ENCODE data around the gene CES2. TPM values are rescaled to one million over a fixed set of nuclear protein-coding genes. Genes with fewer than 3 reads are reported as not detected.
"Not testable (repeated sequence)": the region's sequence is repeated elsewhere in the genome, so short reads cannot be mapped to it uniquely, and the experiment has no call there.

CES2 gene
- polyA plus RNA-seq, 3 donors: 41.5 to 50.6 (median 43.1) TPM

- DNase-seq (ENCODE audit: extremely low read depth in 1 of 11, low read depth in 9 of 11, low spot score in 4 of 11): not testable (repeated sequence)
Measured at GRCh38 chr16:66944971-66945370, 9.7 kb downstream of the CES2 start.

DNA sequence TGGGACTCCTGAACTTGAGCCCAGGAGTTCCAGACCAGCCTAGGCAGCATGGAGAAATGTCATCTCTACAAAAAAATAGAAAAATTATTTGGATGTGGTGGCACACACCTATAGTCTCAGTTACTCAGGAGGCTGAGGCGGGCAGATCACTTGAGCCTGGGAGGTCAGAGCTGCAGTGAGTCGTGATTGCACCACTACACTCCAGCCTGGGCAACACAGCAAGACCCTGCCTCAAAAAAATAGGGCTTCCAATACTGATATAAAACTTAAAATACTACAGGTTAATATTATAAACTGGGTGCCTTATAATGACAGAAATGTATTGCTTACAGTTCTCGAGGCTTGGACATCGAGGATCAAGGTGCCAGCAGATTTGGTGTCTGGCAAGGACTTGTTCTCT is 10.6 kb downstream of the CES2 start:
- DNase-seq (ENCODE audit: extremely low read depth in 1 of 11, low read depth in 9 of 11, low spot score in 4 of 11): no peak

GRCh38 chr16:66946541-66946940 is 11.2 kb downstream of the CES2 start:
- no peak for DNase-seq (ENCODE audit: extremely low read depth in 1 of 11, low read depth in 9 of 11, low spot score in 4 of 11)

DNA sequence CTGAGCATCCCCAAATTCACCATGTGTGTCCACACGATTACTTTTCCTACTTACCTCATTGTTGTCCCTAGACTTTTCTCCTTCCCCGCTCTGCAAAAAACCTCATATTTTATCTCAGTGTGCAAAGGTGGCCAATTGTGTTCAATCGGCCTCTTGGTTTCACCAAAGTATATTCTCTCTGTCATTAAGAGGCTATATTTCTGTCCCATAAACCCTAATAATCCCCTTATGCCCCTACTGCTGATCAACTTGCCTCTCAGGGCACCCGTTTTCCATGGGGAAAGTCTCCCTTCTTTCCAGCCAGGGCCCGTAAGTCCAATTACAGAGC is 11.6 kb downstream of the CES2 start:
- no peak for DNase-seq (ENCODE audit: extremely low read depth in 1 of 11, low read depth in 9 of 11, low spot score in 4 of 11)

DNA sequence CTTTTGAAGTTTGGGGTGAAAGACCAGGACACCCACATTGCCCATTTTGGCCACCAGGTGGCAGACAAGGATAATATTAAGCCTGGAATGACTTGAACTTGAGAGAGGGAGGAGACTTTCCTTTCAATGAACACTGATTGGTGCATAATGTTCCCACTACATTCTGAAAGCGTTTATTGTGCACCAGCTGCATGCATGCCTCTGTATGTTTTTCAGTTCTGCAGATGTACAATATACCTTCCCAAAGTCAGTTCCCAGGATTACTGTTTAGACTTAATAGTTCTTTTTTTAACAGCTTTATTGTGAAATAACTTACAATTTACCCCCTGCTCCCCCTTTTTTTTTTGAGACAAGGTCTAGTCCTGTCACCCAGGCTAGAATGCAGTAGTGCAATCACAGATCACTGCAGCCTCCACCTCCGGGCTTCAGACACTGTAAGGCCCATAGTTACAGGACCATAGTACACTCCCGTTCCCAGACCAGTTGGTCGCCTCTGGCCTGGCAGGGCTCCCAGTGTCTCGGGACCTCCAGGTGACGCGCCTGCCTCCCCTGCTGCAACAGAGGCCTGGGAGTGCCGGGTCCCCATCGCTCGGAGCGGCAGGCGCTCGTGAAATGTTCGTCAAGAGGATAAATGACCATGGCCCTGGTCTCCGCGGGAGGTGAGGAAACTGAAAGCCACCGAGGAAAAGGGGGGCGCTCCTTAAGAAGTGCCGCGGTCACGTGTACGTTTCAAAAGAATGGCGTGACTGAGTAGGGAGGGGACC is 12.2 kb downstream of the CES2 start:
- DNase-seq (ENCODE audit: extremely low read depth in 1 of 11, low read depth in 9 of 11, low spot score in 4 of 11): peak in 10 of 11 donors; percentile 67 to 87 (median 75)

GRCh38 chr16:66948134-66948836 is 13.0 kb downstream of the CES2 start:
- no peak for DNase-seq (ENCODE audit: extremely low read depth in 1 of 11, low read depth in 9 of 11, low spot score in 4 of 11)

- DNase-seq (ENCODE audit: extremely low read depth in 1 of 11, low read depth in 9 of 11, low spot score in 4 of 11): no peak
Measured at GRCh38 chr16:66948837-66949225, 13.5 kb downstream of the CES2 start.

- no peak for DNase-seq (ENCODE audit: extremely low read depth in 1 of 11, low read depth in 9 of 11, low spot score in 4 of 11)
Measured at GRCh38 chr16:66949472-66949871, 14.2 kb downstream of the CES2 start.

DNA sequence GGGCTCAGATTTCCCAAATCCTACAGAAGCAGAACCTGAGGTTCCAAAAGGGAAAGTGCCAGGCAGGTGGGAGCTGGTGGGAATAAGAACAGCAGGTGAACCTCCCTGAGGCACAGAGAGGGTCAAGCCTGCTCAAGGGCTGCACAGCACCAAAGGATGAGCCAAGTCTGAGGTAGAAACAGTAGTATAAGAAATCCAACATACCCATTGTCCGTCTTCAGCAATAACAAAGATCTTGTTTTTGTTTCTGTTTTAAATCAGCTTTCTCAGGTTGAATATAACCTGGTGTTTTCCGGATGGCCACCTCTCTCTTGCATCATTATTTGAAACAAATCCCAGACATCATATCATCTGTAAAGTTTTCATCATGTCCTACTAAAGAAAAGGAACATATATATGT is 15.1 kb downstream of the CES2 start:
- no peak for DNase-seq (ENCODE audit: extremely low read depth in 1 of 11, low read depth in 9 of 11, low spot score in 4 of 11)

- DNase-seq (ENCODE audit: extremely low read depth in 1 of 11, low read depth in 9 of 11, low spot score in 4 of 11): no peak
Measured at GRCh38 chr16:66950971-66951790, 15.9 kb downstream of the CES2 start.

- no peak for DNase-seq (ENCODE audit: extremely low read depth in 1 of 11, low read depth in 9 of 11, low spot score in 4 of 11)
Measured at GRCh38 chr16:66952430-66953110, 17.3 kb downstream of the CES2 start.

- DNase-seq (ENCODE audit: extremely low read depth in 1 of 11, low read depth in 9 of 11, low spot score in 4 of 11): no peak
Measured at GRCh38 chr16:66953462-66954096, 18.3 kb downstream of the CES2 start.

- DNase-seq (ENCODE audit: extremely low read depth in 1 of 11, low read depth in 9 of 11, low spot score in 4 of 11): peak in 4 of 11 donors; percentile 62 to 85 (median 67)
Measured at GRCh38 chr16:66954097-66954659, 18.9 kb downstream of the CES2 start.

DNA sequence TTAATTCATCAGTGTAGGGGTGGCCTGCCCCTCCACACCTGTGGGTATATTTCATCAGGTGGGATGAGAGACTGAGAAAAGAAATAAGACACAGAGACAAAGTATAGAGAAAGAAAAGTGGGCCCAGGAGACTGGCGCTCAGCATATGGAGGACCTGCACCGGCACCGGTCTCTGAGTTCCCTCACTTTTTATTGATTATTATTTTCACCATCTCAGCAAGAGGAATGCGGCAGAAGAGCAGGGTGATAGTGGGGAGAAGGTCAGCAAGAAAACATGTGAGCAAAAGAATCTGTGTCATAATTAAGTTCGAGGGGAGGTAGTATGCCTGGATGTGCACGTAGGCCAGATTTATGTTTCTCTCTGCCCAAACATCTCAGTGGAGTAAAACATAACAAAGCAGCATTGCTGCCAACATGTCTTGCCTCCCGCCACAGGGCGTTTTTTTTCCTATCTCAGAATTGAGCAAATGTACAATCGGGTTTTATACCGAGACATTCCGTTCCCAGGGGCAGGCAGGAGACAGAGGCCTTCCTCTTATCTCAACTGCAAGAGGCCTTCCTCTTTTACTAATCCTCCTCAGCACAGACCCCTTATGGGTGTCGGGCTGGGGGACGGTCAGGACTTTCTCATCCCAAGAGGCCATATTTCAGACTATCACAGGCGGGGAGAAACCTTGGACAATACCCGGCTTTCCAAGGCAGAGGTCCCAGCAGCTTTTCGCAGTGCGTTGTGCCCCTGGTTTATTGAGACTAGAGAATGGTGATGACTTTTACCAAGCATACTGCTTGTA is 20.2 kb downstream of the CES2 start:
- DNase-seq (ENCODE audit: extremely low read depth in 1 of 11, low read depth in 9 of 11, low spot score in 4 of 11): not testable (repeated sequence)

DNA sequence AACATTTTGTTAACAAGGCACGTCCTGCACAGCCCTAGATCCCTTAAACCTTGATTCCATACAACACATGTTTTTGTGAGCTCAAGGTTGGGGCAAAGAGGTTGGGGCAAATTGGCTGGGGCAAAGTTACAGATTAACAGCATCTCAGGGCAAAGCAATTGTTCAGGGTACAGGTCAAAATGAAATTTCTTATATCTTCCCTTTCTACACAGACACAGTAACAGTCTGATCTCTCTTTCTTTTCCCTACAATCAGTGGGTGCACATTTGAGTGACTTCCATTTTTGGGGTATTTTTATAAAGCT is 20.8 kb downstream of the CES2 start:
- not testable (repeated sequence) for DNase-seq (ENCODE audit: extremely low read depth in 1 of 11, low read depth in 9 of 11, low spot score in 4 of 11)

GRCh38 chr16:66958857-66959703 is 23.8 kb downstream of the CES2 start:
- DNase-seq (ENCODE audit: extremely low read depth in 1 of 11, low read depth in 9 of 11, low spot score in 4 of 11): no peak

DNA sequence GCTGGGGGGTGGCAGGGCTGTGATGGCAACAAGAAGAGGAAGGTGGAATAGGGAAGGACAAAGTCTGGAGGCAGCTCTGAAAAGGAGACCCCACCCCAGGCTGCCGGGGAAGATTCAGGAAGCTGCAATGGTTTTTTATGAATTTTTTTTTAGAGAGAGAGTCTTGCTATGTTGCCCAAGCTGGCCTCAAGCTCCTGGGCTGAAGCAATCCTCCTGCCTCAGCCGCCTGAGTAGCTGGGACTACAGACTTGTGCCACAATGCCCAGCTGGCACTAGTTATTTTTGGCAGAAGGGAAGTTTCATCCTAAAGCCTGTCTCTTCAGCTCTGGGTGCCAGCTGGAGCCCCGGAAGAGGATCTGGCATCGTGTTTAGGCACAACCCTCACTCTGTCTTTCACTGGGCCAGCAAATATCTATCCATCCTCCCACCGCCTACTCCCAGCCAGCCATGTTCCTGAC is 24.4 kb downstream of the CES2 start:
- no peak for DNase-seq (ENCODE audit: extremely low read depth in 1 of 11, low read depth in 9 of 11, low spot score in 4 of 11)
